ENCODE data around the gene HOXD4. TPM values are rescaled to one million over a fixed set of nuclear protein-coding genes. Genes with fewer than 3 reads are reported as not detected.

HOXD4 gene
- total and polyA plus RNA-seq, 7 donors = 0.60 to 8.0 (median 3.8) TPM; not detected in 1

DNA sequence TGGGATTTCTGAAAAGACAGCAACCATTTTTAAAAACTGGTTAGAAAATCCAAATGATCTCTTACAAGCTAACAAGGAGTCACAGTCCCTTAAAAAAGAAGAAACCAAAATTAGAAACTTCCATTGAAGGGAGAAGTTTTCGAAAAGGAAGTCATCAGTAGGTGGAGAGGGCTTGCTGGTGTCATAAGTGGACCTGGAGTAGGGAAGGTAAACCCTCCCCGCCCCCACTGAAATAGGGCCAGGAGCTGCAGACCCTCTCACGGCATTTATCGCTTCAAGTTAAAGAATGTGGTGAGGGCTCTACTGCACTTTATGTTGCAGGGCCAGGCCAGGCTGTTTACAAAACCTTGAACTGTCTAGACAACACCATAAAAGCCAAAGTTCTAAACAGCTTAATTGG lies 41.4 kb upstream of the HOXD4 start:
- Histone ChIP-seq H3K4me3 (no peak overlapping the region), H3K9me3 (no peaks in the 10 kb centered on the region), H3K4me1 (peaks cover 0 to 74% (median 44%) of the 10 kb centered on the region in 4 donors), H3K27ac (peak overlapping the region in 1 of 4 donors; percentile 92), H3K36me3 (peaks cover 0 to 18% (median 0%) of the 10 kb centered on the region in 4 donors), H3K27me3 (peaks cover 0 to 76% (median 5%) of the 10 kb centered on the region in 3 donors)
- intact Hi-C loops (cut with DNase I) = no loop called here
- no peak for DNase-seq
- WGBS, 2 donors = 43 to 51% methylated on average over 4 of the region's 4 CpGs
- TF ChIP-seq, protein P1, sequence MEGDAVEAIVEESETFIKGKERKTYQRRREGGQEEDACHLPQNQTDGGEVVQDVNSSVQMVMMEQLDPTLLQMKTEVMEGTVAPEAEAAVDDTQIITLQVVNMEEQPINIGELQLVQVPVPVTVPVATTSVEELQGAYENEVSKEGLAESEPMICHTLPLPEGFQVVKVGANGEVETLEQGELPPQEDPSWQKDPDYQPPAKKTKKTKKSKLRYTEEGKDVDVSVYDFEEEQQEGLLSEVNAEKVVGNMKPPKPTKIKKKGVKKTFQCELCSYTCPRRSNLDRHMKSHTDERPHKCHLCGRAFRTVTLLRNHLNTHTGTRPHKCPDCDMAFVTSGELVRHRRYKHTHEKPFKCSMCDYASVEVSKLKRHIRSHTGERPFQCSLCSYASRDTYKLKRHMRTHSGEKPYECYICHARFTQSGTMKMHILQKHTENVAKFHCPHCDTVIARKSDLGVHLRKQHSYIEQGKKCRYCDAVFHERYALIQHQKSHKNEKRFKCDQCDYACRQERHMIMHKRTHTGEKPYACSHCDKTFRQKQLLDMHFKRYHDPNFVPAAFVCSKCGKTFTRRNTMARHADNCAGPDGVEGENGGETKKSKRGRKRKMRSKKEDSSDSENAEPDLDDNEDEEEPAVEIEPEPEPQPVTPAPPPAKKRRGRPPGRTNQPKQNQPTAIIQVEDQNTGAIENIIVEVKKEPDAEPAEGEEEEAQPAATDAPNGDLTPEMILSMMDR (IDR thresholded peaks at IDR 0.05) = no peak
- TF ChIP-seq POLR2A (IDR thresholded peaks at IDR 0.05) (no peak), EP300 (IDR thresholded peaks at IDR 0.05) (no peak), POLR2AphosphoS5 (IDR thresholded peaks at IDR 0.05) (no peak)

DNA sequence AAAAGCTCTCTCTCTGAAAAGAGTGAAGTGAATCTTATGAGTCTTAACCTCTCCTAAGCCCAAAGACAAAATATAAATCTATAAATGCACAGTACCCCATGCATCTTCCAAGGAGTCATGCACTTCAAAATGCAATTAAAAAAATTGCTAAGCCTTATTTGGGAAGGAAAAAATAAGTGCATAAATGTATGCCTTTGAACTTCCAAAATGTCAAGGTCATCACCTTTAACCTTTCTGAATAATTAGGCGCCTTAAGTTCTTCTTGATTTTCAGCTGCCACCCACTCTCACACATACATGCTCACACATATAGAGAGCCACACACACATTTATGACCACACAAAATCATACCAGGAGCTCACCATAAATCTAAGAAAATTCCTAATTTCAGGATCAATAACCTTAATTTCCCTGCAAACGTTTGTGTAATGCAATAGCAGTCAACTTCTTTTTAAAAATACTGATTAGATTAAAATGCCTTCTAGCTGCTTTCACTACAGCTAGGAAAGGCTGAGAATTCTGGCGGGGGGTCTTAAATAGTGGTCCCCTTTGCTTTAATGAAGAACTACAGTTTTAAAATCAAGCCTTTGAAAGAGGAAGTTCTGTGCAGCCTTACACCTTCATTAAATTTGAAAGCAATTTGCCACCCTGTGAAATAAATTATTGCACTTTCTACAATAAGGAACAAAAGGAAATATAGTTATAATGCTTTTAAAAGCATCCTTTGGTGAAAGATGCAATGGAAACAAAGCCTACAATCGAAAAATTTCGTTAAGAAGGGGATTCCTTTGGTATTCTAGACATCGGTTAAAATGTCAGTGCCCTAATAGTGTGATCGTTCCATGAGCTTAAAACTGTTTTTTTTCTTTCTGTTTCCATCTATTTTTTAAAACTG lies 40.7 kb upstream of the HOXD4 start:
- intact Hi-C loops (cut with DNase I) = no loop called here
- TF ChIP-seq POLR2A (IDR thresholded peaks at IDR 0.05) = no peak
- TF ChIP-seq, protein P1 (IDR thresholded peaks at IDR 0.05) = no peak
- peak in 1 of 4 donors; percentile 21 for TF ChIP-seq POLR2AphosphoS5 (IDR thresholded peaks at IDR 0.05)
- no peak for TF ChIP-seq EP300 (IDR thresholded peaks at IDR 0.05)
- peaks cover 0 to 73% (median 4%) of the 10 kb centered on the region in 3 donors for H3K27me3 ChIP-seq
- H3K4me3 ChIP-seq = no peak overlapping the region
- DNase-seq = no peak
- peak overlapping the region in 1 of 4 donors; percentile 92 for H3K27ac ChIP-seq
- peaks cover 0 to 74% (median 43%) of the 10 kb centered on the region in 4 donors for H3K4me1 ChIP-seq
- 33 to 41% methylated on average over 7 of the region's 7 CpGs for WGBS, 2 donors
- H3K36me3 ChIP-seq = peaks cover 0 to 18% (median 0%) of the 10 kb centered on the region in 4 donors
- no peaks in the 10 kb centered on the region for H3K9me3 ChIP-seq

DNA sequence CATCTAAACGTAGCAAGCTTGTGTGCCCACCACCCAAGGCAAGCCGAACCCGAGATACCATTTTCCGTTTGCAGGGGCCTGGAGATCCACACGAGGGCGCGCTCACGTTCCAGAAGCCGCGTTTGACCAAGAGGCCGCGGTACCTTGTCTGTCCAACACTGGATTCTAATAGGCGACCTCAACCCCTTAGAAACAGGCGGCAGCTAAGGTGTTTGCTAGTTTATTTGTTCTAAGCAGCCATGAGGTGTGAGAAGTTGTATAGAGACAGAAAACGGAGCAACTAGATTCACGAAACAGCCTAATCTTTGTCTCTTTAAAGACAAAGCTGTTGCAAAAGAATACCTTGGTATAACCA lies 40.1 kb upstream of the HOXD4 start:
- no peak for DNase-seq
- 3 to 9% methylated on average over 16 of the region's 16 CpGs for WGBS, 2 donors
- Histone ChIP-seq H3K27me3 (peaks cover 0 to 73% (median 4%) of the 10 kb centered on the region in 3 donors), H3K36me3 (peaks cover 0 to 18% (median 0%) of the 10 kb centered on the region in 4 donors), H3K9me3 (no peaks in the 10 kb centered on the region), H3K4me1 (peaks cover 0 to 69% (median 42%) of the 10 kb centered on the region in 4 donors), H3K27ac (peak overlapping the region in 3 of 4 donors; percentile 28 to 44 (median 41)), H3K4me3 (peak overlapping the region in 2 of 4 donors; percentile 5 to 24)
- peak in 1 of 4 donors; percentile 14 for TF ChIP-seq POLR2AphosphoS5 (IDR thresholded peaks at IDR 0.05)
- no peak for TF ChIP-seq EP300 (IDR thresholded peaks at IDR 0.05)
- TF ChIP-seq POLR2A (IDR thresholded peaks at IDR 0.05) = no peak
- TF ChIP-seq, protein P1 (IDR thresholded peaks at IDR 0.05) = peak; percentile 37 to 68 (median 59)
- intact Hi-C loops (cut with DNase I) = no loop called here

DNA sequence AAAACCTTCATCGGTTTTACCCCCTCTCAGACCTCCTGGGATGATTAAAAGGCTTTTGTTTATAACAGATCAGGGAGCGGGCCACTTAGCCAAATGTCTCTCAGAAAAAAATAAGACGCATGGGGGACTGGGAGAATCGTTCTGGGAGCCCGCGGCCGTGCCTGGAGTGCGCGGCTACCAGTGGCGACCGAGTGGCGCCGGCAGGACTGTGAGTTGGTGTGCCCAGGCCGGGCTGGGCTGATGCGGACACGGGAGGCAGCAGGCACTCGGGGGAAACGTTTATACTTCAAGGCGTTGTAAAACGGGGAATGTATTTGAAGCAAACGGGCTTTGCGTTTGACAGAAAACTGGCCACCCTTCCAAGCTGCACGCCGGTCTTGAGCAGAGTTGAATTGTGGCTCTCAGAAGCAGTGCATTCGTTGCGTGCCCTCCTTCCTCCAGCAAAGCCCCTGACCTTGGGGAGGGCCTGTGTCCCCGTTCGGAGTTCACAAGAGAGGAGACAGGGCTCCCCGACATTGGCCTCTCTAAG lies 39.4 kb upstream of the HOXD4 start:
- peaks cover 0 to 63% (median 40%) of the 10 kb centered on the region in 4 donors for H3K4me1 ChIP-seq
- H3K4me3 ChIP-seq = peak overlapping the region in 3 of 4 donors; percentile 5 to 24 (median 23)
- no peak for DNase-seq
- 21 to 39% methylated on average over 29 of the region's 29 CpGs for WGBS, 2 donors
- H3K9me3 ChIP-seq = no peaks in the 10 kb centered on the region
- H3K27ac ChIP-seq = peak overlapping the region in 3 of 4 donors; percentile 28 to 44 (median 41)
- H3K27me3 ChIP-seq = peaks cover 0 to 67% (median 4%) of the 10 kb centered on the region in 3 donors
- peaks cover 0 to 18% (median 0%) of the 10 kb centered on the region in 4 donors for H3K36me3 ChIP-seq
- intact Hi-C loops (cut with DNase I) = no loop called here
- TF ChIP-seq POLR2A (IDR thresholded peaks at IDR 0.05) (no peak), POLR2AphosphoS5 (IDR thresholded peaks at IDR 0.05) (peak in 1 of 4 donors; percentile 4)

Data from sigmoid colon (tissue), 7 donors.